ENCODE results near the gene OR9I1.

The OR9I1 gene, protein sequence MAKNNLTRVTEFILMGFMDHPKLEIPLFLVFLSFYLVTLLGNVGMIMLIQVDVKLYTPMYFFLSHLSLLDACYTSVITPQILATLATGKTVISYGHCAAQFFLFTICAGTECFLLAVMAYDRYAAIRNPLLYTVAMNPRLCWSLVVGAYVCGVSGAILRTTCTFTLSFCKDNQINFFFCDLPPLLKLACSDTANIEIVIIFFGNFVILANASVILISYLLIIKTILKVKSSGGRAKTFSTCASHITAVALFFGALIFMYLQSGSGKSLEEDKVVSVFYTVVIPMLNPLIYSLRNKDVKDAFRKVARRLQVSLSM

GRCh38 chr11:58125469-58125868 is at the start of gene OR9I1:
OR9I1 (minus strand) TSS chr11:58125530; CDS start chr11:58119444, 6,086 bp downstream.
- DNase-seq (ENCODE audit: low spot score), result no peak

DNA sequence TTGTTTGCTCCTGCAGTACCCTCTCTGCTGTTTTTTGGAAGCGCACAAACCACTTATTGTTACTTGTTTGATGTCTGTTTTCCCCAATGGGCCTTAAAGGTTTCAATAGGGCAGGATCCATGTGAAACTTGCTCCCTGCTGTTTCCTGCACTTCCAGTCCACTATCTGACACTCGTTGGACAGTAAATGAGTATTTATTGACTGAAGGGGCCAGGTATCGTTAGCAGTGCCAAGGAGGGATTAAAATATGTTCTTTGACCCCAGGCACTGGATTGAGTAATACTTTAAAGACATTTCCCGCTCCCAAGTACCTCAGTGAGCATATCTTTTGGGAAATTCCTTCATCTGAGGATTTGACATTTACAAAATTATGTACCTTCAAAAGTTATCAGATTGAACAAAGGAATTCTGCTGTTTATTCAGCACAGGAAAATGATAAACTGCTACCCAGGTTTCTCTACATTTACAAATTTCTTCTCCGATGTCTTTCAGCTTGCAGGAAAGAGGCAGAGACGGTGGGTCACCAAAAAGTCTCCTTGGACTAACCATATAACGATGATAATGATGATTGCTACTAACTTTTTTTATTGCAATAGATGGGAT is 40.3 kb upstream of the OR9I1 start:
- no peak for DNase-seq (ENCODE audit: low spot score)

DNA sequence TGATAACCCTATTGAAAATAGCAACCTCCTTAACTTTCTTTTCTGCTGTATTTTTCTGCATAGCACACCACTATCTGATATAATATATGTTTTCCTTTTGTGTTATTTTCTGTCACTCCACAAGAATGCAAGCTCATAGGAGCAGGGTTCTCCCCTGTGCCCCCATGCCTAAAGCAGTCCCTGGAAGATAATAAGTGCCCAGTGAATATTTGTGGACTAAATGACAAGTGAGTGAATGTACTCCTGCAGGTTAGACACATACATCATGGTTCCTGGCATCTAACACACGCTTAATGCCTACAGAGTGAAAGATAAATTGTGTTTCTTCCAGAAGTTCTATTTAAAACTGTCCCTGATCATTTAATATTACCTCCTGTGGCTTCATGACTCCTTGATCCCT is 39.7 kb upstream of the OR9I1 start:
- DNase-seq (ENCODE audit: low spot score), result no peak

DNA sequence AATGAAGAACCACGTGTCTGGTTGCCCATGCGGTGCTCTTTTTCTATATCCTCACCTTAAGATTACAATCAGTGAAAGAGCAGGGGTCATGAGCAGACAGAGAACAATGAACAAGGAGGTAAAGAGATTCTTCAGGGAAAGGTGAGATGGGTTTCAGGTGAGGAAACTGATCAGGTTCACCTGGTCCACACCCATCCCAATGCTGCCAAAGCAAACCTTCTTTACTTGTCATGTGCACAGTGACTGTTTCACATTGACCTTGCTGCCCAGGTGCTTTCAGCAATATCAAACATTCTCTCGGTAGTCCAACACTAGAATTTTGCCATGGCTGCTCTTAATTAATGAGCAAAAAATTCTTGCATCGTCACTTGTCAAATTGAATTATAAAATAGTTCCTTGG is 39.1 kb upstream of the OR9I1 start:
- no peak for DNase-seq (ENCODE audit: low spot score)

DNA sequence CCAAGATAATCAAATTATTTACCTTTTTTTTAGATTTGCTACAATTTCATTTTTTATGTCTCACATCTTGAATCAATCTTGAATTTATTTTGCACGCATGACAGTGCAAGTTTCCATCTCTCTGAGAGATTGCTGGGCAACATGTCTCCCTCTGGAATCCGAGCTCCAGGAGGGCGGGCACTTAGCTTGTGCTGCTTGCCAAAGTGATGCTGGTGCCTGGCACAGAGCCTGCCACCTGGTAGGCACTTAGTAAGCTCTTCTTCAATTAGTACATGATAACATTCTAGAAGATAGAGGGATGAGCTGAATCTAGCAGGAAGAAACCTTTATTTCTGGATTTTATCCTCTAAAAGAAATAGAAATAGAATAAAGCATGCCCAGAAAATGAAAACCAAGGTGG is 27.5 kb upstream of the OR9I1 start:
- no peak for DNase-seq (ENCODE audit: low spot score)

- no peak for DNase-seq (ENCODE audit: low spot score)
Measured at GRCh38 chr11:58142761-58143160, 17.4 kb upstream of the OR9I1 start.

- no peak for DNase-seq (ENCODE audit: low spot score)
Measured at GRCh38 chr11:58135171-58135570, 9.8 kb upstream of the OR9I1 start.

- DNase-seq (ENCODE audit: low spot score), result no peak
Measured at GRCh38 chr11:58134151-58134550, 8.8 kb upstream of the OR9I1 start.

GRCh38 chr11:58133309-58134076 is 8.2 kb upstream of the OR9I1 start:
- no peak for DNase-seq (ENCODE audit: low spot score)

DNA sequence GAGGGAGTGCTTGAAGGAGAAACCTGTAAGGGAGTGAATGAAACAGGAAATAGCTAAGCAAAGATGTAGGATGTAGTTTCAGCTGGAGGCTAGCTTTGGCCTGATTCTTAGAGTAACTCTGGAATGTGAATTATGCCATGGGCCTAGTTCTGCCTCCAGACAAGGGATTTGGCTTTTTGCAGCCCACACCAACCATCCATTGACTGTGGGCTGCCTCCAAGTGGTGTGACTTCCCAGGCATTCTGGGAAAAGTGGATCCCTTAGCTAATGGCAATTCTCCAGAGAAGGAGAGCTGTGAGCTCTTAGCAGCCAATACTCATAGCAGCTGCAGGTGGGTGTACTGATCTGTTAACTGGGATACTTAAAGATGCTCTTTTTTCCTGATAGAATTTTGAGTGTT is 2.0 kb upstream of the OR9I1 start:
- no peak for DNase-seq (ENCODE audit: low spot score)

DNA sequence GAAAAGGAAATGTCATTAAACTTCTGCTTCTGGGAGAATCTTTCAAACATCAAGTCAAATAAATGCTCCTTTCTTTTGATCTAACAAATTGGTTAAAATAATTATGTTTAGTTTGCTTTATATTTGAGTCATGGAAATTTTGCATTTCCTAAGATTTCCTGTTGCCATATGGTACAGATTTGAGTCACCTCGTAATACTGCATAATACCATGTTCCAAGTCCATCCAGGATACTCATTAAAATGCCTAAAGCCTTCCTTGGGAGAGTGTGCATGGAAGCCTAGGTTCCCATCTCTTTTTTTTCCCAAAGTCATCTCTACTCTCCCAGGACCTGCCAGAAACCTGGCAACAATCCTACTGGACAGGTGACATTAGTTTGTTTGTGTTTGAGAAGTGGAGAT is 4.2 kb downstream of the OR9I1 start:
- no peak for DNase-seq (ENCODE audit: low spot score)

DNA sequence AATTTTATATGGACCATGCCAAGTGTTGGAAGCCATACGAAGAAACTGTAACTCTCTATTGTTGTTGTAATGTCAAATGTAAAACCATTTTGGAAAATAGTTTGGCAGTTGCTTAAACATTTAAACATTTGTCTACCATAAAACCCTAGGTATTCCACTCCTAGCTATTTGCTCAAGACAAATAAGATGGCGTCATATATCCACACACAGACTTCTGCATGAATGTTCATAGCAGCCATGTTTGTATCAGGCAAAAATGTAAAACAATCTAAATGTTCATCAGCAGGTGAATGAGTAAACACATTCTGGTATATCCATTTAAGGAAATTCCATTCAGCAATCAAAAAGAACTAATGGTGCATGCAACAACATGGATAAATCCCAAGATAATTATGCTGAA is 27.9 kb downstream of the OR9I1 start:
- no peak for DNase-seq (ENCODE audit: low spot score)

GRCh38 chr11:58086528-58086927 is 38.8 kb downstream of the OR9I1 start:
- no peak for DNase-seq (ENCODE audit: low spot score)

GRCh38 chr11:58075781-58076180 is 49.5 kb downstream of the OR9I1 start:
- no peak for DNase-seq (ENCODE audit: low spot score)

- no peak for DNase-seq (ENCODE audit: low spot score)
Measured at GRCh38 chr11:58070585-58070984, 54.7 kb downstream of the OR9I1 start.

DNA sequence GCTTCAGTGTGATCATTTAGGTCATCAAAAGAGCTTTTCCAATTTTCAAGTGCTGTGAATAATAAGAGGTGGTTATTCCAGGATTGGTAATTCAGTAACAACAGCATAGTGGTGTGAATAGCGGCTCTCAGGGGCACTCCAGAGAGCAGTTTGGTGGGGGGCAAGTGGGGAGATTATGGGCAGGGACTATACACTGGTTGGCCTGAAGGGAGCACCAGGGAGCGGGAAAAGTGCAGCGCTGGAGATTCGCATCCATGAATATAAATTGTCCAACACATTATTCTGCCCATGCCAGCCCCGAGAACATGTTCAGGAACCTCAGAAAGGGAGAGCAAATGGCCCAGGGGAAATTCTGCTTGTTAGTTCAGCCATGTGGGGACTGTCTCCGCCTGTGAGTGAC is 56.7 kb downstream of the OR9I1 start:
- no peak for DNase-seq (ENCODE audit: low spot score)

DNA sequence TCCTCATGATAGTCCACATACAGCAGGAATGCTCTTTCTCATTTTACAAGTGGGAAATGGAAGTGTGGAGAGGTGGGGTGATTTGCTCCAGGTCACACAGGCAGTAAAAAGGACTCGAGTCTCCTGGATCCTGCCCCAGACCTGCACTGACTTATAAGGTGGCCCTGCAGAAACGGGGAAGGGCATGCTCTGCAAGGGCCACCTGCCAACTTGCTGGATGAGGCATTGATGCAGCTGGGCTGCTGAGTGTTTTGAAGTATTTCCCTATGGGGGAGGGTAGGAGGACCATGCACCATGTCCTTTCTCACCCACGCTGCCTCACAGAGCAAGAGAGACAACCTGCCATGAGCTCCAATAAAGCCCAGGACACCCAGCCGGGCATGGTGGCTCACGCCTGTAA is 57.6 kb downstream of the OR9I1 start:
- no peak for DNase-seq (ENCODE audit: low spot score)
